Stimulated activated CD4-positive, alpha-beta T cell treated with anti-CD3 and anti-CD28 coated beads, Interleukin-12 subunit alpha, Interleukin-12 subunit beta, amount 100 ng/mL, for 24 hours (primary cell): ENCODE results near the gene SDCCAG8.

Experiments used
- DNase-seq, 2 experiments: peaks; one replicate each; pipeline ENCODE4 v3.0.0-alpha.2; 2020; ENCODE audit warnings: low read depth in 2 of 2

The SDCCAG8 gene

GRCh38 chr1:243281672-243282071 lies 25.8 kb downstream of the SDCCAG8 start:
- no peak for DNase-seq

- no peak for DNase-seq
Observed at GRCh38 chr1:243286409-243287122, 30.7 kb downstream of the SDCCAG8 start.

- no peak for DNase-seq
Observed at GRCh38 chr1:243287123-243287460, 31.3 kb downstream of the SDCCAG8 start.

- DNase-seq = no peak
Observed at GRCh38 chr1:243287652-243288051, 31.8 kb downstream of the SDCCAG8 start.

GRCh38 chr1:243288062-243288461 lies 32.2 kb downstream of the SDCCAG8 start:
- DNase-seq = no peak

- DNase-seq = no peak
Observed at GRCh38 chr1:243291292-243291691, 35.5 kb downstream of the SDCCAG8 start.

- DNase-seq = no peak
Observed at GRCh38 chr1:243292117-243292516, 36.3 kb downstream of the SDCCAG8 start.

GRCh38 chr1:243293941-243294722 lies 38.3 kb downstream of the SDCCAG8 start:
- no peak for DNase-seq

- DNase-seq = no peak
Observed at GRCh38 chr1:243294723-243295121, 38.9 kb downstream of the SDCCAG8 start.

GRCh38 chr1:243299069-243299468 lies 43.2 kb downstream of the SDCCAG8 start:
- no peak for DNase-seq

- DNase-seq = no peak
Observed at GRCh38 chr1:243301059-243301458, 45.2 kb downstream of the SDCCAG8 start.

- DNase-seq = no peak
Observed at GRCh38 chr1:243311809-243312208, 56.0 kb downstream of the SDCCAG8 start.

GRCh38 chr1:243312952-243313634 lies 57.3 kb downstream of the SDCCAG8 start:
- no peak for DNase-seq

GRCh38 chr1:243313635-243314536 lies 58.0 kb downstream of the SDCCAG8 start:
- no peak for DNase-seq

- DNase-seq = no peak
Observed at GRCh38 chr1:243315455-243315854, 59.6 kb downstream of the SDCCAG8 start.

- no peak for DNase-seq
Observed at GRCh38 chr1:243315893-243316292, 60.1 kb downstream of the SDCCAG8 start.

- no peak for DNase-seq
Observed at GRCh38 chr1:243316366-243316989, 60.6 kb downstream of the SDCCAG8 start.

- no peak for DNase-seq
Observed at GRCh38 chr1:243320224-243320623, 64.4 kb downstream of the SDCCAG8 start.

GRCh38 chr1:243322326-243322725 lies 66.5 kb downstream of the SDCCAG8 start:
- DNase-seq = no peak

GRCh38 chr1:243323491-243323890 lies 67.7 kb downstream of the SDCCAG8 start:
- DNase-seq = no peak

- no peak for DNase-seq
Observed at GRCh38 chr1:243325305-243325890, 69.6 kb downstream of the SDCCAG8 start.
